GM12878 (cell line): ENCODE data around the gene LRRFIP2. TPM values are rescaled to one million over a fixed set of nuclear protein-coding genes. Genes with fewer than 3 reads are reported as not detected.

ENCODE experiments used
- ATAC-seq: fragments of 200-7000 bp; cut with Tn5 transposase; 3 replicates; pipeline ENCODE4 v1.9.1; 2020; ENCODE audit warnings: mild to moderate bottlenecking, moderate library complexity
- BruUV-seq: library from RNA; stranded (reverse); fragments of 400-500 nt; replicated peaks from 2 replicates; lab custom pipeline; 2021; lab: Mats Ljungman, UMichigan
- CTCF ChIA-PET: fragments of 300-600 bp; sonication (Branson Sonifier 250); formaldehyde crosslinking; extraction: SDS; loops from one replicate; lab custom pipeline; 2021; ENCODE audit warnings: inconsistent platforms; lab: Yijun Ruan, JAX
- POLR2A ChIA-PET: fragments of 350-600 bp; formaldehyde crosslinking; extraction: SDS; loops from one replicate; lab custom pipeline; 2021; ENCODE audit warnings: inconsistent platforms; lab: Charles Lee
- RAD21 ChIA-PET: fragments of 300-600 bp; sonication (Branson Sonifier 250); formaldehyde crosslinking; loops from one replicate; lab custom pipeline; 2023; ENCODE audit warnings: antibody characterized with exemption; ENCODE audit not compliant: unreplicated experiment; lab: Charles Lee
- SMC1A ChIA-PET: fragments of 300-600 bp; sonication (Branson Sonifier 250); formaldehyde crosslinking; loops from one replicate; lab custom pipeline; 2023; ENCODE audit not compliant: unreplicated experiment, uncharacterized antibody; lab: Charles Lee
- DNase-seq: peaks from one replicate; pipeline ENCODE4 v3.0.0-alpha.2; 2011; ENCODE audit warnings: low read depth, low spot score
- FAIRE-seq: peaks from 3 replicates; lab custom pipeline; 2011; peaks lifted over from hg19 to GRCh38; lab: Jason Lieb, UNC
- H2AFZ ChIP-seq: 2 replicates; pipeline ENCODE4 v1.6.0; 2011; ENCODE audit warnings: low read depth, low read length, control low read depth; ENCODE audit not compliant: control insufficient read depth
- H3K27ac ChIP-seq: 2 replicates; pipeline ENCODE4 v1.5.1; 2011; ENCODE audit warnings: control low read depth; ENCODE audit not compliant: control insufficient read depth, insufficient read depth
- H3K27me3 ChIP-seq, 2 experiments: replicated peaks in 1 of 2; 2 replicates each; pipeline versions ENCODE4 v1.6.0 to v1.6.1; 2011; ENCODE audit warnings: low read length in 1 of 2; ENCODE audit not compliant: control insufficient read depth in 2 of 2, insufficient read depth in 2 of 2
- H3K36me3 ChIP-seq, 2 experiments: 2 replicates each; pipeline ENCODE4 v1.5.1; 2011; ENCODE audit warnings: low read length in 1 of 2; ENCODE audit not compliant: control insufficient read depth in 2 of 2, insufficient read depth in 2 of 2
- H3K4me1 ChIP-seq: 2 replicates; pipeline ENCODE4 v1.6.1; 2011; ENCODE audit warnings: mild to moderate bottlenecking, low read length, moderate library complexity, mixed read lengths; ENCODE audit not compliant: control insufficient read depth, insufficient read depth
- H3K4me2 ChIP-seq: 2 replicates; pipeline ENCODE4 v1.6.0; 2011; ENCODE audit warnings: control low read depth; ENCODE audit not compliant: control insufficient read depth, insufficient read depth
- H3K4me3 ChIP-seq: fragments of 200-600 bp; sonication (generic); 2 replicates; pipeline ENCODE4 v1.5.1; 2016
- H3K79me2 ChIP-seq: 2 replicates; pipeline ENCODE4 v1.6.0; 2011; ENCODE audit warnings: low read length; ENCODE audit not compliant: control insufficient read depth, insufficient read depth
- H3K9ac ChIP-seq: 2 replicates; pipeline ENCODE4 v1.8.0; 2011; ENCODE audit warnings: low read length, control low read depth, mixed read lengths; ENCODE audit not compliant: control insufficient read depth, insufficient read depth
- H3K9me3 ChIP-seq: replicated peaks from 3 replicates; pipeline ENCODE4 v1.5.1; 2011; ENCODE audit warnings: mild to moderate bottlenecking, low read length; ENCODE audit not compliant: control insufficient read depth, insufficient read depth
- H4K20me1 ChIP-seq: 2 replicates; pipeline ENCODE4 v1.6.0; 2011; ENCODE audit not compliant: control insufficient read depth, insufficient read depth
- BRCA1 ChIP-seq: IDR thresholded peaks from 2 replicates; pipeline ENCODE4 v1.6.1; 2011; ENCODE audit warnings: low read depth, low read length, improper control_type of control experiment
- IRF3 ChIP-seq: fragments of 450-650 bp; IDR thresholded peaks from 2 replicates; pipeline ENCODE4 v1.6.1; 2014; ENCODE audit warnings: mild to moderate bottlenecking
- KAT2A ChIP-seq: conservative IDR thresholded peaks from 2 replicates; pipeline ENCODE4 v1.6.1; 2011; ENCODE audit warnings: low read depth, low read length; ENCODE audit not compliant: control insufficient read depth
- NKRF ChIP-seq: fragments of 450-650 bp; conservative IDR thresholded peaks from 2 replicates; pipeline ENCODE4 v1.6.1; 2017; ENCODE audit warnings: mild to moderate bottlenecking, moderate library complexity
- NR2C2 ChIP-seq: IDR thresholded peaks from 2 replicates; pipeline ENCODE4 v1.6.1; 2011; ENCODE audit warnings: borderline replicate concordance, low read depth; ENCODE audit not compliant: control insufficient read depth, insufficient read length
- POLR2A ChIP-seq: IDR thresholded peaks from 2 replicates; pipeline ENCODE4 v1.6.1; 2011; ENCODE audit warnings: low read depth, mild to moderate bottlenecking, low read length
- POLR2AphosphoS2 ChIP-seq: IDR thresholded peaks from 2 replicates; pipeline ENCODE4 v1.6.1; 2011; ENCODE audit warnings: low read depth, mild to moderate bottlenecking, low read length, improper control_type of control experiment, moderate library complexity
- RUNX3 ChIP-seq: IDR thresholded peaks from 2 replicates; pipeline ENCODE4 v1.6.1; 2012; ENCODE audit warnings: low read length, inconsistent platforms
- SUZ12 ChIP-seq: fragments of 200-600 bp; sonication (generic); IDR thresholded peaks from one replicate; pipeline ENCODE4 v1.6.1; 2018; ENCODE audit warnings: antibody characterized with exemption, mild to moderate bottlenecking; ENCODE audit not compliant: unreplicated experiment
- TCF12 ChIP-seq: IDR thresholded peaks from 2 replicates; pipeline ENCODE4 v1.6.1; 2011; ENCODE audit warnings: low read depth, mild to moderate bottlenecking, low read length
- USF2 ChIP-seq: IDR thresholded peaks from 2 replicates; pipeline ENCODE4 v1.6.1; 2011; ENCODE audit warnings: low read depth, low read length, improper control_type of control experiment, borderline replicate concordance
- ZBTB11 ChIP-seq: fragments of 450-650 bp; formaldehyde crosslinking; IDR thresholded peaks from 2 replicates; pipeline ENCODE4 v1.5.0; 2022; ENCODE audit warnings: mild to moderate bottlenecking, missing genetic modification characterization
- ZBTB4 ChIP-seq: fragments of 450-650 bp; formaldehyde crosslinking; IDR thresholded peaks from 2 replicates; pipeline ENCODE4 v1.4.0; 2022; ENCODE audit warnings: mild to moderate bottlenecking, moderate library complexity
- WGBS: methylation state at CpG from one replicate; pipeline ENCODE4 v1.1.6; 2016; ENCODE audit warnings: low lambda C conversion rate; ENCODE audit not compliant: insufficient replicate concordance, insufficient coverage; ENCODE audit errors: missing lambda C conversion rate; 5-methylcytosine and 5-hydroxymethylcytosine counted together
- in situ Hi-C: fragments of 300-500 bp; cut with MboI; formaldehyde crosslinking; loops from 9 replicates; pipeline ENCODE4 v1.14.3; 2018; ENCODE audit warnings: mixed read lengths
- intact Hi-C: fragments of 100-400 bp; cut with micrococcal nuclease; formaldehyde crosslinking; loops from one replicate; pipeline ENCODE4 v1.14.2; 2022; ENCODE audit not compliant: unreplicated experiment
- polyA plus RNA-seq, 11 experiments: library from polyadenylated mRNA; depleted of rRNA in 4 of 11; unstranded in 6 of 11; stranded (reverse) in 5 of 11; fragments of >200 nt; fragmentation: Nextera tagmentation in 4 of 11; fragmentation: Illumina TruSeq in 1 of 11; extraction: Ambion mirVana in 4 of 11; extraction: Trizol in 1 of 11; gene quantifications; 1 replicate in 1 of 11; 2 replicates in 10 of 11; pipeline versions ENCODE4 v1.2.1 to v1.2.3, GENCODE V29; 2011 to 2016; ENCODE audit warnings: inconsistent platforms in 2 of 11, missing spikeins in 2 of 11, low read depth in 1 of 11
- total RNA-seq, 4 experiments: library from RNA; depleted of rRNA in 3 of 4; stranded (reverse); fragments of >200 nt in 3 of 4; fragmentation: Illumina TruSeq in 1 of 4; extraction: Trizol in 1 of 4; gene quantifications; 2 replicates each; pipeline versions ENCODE4 v1.2.1 to v1.2.3, GENCODE V29; 2013 to 2021

LRRFIP2 gene
- total and polyA plus RNA-seq, 10 of the 15 experiments (the other 5 are each of a cell fraction or from before 2014, with no cell fraction given), result 9.7 to 46.9 (median 38.1) TPM

GRCh38 chr3:37071921-37072320 lies 102.5 kb downstream of the LRRFIP2 start:
- H4K20me1 ChIP-seq, result no peaks in the 10 kb centered on the region
- SMC1A ChIA-PET, result interaction anchor here (1.2 kb wide), 1 partner anchor 33 kb away, joined by 5 read pairs; no protein-coding TSS in a partner anchor
- no peak overlapping the region for H2AFZ ChIP-seq
- no peak overlapping the region for H3K9ac ChIP-seq
- in situ Hi-C loops, result no loop called here
- CTCF ChIA-PET, result interaction anchor here (0.8 to 1.0 kb wide), 2 partner anchors 44 to 57 kb away, joined by 3 read pairs; no protein-coding TSS in a partner anchor
- ATAC-seq (no peak), DNase-seq (no peak), FAIRE-seq (no peak)
- POLR2A ChIA-PET, result no interaction called here
- H3K27ac ChIP-seq, result no peak overlapping the region
- H3K27me3 ChIP-seq, result no peaks in the 10 kb centered on the region
- WGBS, result 97% methylated on average over 3 of the region's 3 CpGs
- no peak overlapping the region for H3K4me2 ChIP-seq
- H3K36me3 ChIP-seq, result peaks cover 0 to 4% of the 10 kb centered on the region in 2 experiments; a peak in 2 of 4 replicates
- H3K9me3 ChIP-seq, result no peaks in the 10 kb centered on the region
- H3K79me2 ChIP-seq, result no peaks in the 10 kb centered on the region
- no peaks in the 10 kb centered on the region for H3K4me1 ChIP-seq
- no TSS peak for BruUV-seq
- TF ChIP-seq NKRF (no peak), USF2 (no peak), NR2C2 (no peak), POLR2A (no peak), ZBTB4 (CRISPR knock-in tag) (no peak), RUNX3 (no peak), KAT2A (no peak), ZBTB11 (CRISPR knock-in tag) (no peak), BRCA1 (no peak), TCF12 (no peak), POLR2AphosphoS2 (no peak), SUZ12 (no peak), IRF3 (no peak)
- no peak overlapping the region for H3K4me3 ChIP-seq
- intact Hi-C loops, result no loop called here
- RAD21 ChIA-PET, result interaction anchor here (0.7 kb wide), 1 partner anchor 26 kb away, joined by 3 read pairs; no protein-coding TSS in a partner anchor
